Fibroblast of lung (primary cell): ENCODE measurements around the gene BBOF1.

Experiments
- CTCF ChIP-seq, 2 donors: IDR thresholded peaks in 1 of 2; conservative IDR thresholded peaks in 1 of 2; 1 replicate in 1 of 2; 2 replicates in 1 of 2; pipeline ENCODE4 v1.5.1; 2011 to 2012; ENCODE audit warnings: low read length in 2 of 2, control low read depth in 1 of 2, inconsistent platforms in 1 of 2, low read depth in 1 of 2, mild to moderate bottlenecking in 1 of 2
- EZH2 ChIP-seq: IDR thresholded peaks from 2 replicates; pipeline ENCODE4 v1.5.1; 2012; ENCODE audit warnings: low read length, control low read depth, mild to moderate bottlenecking; ENCODE audit errors: missing control alignments

- TF ChIP-seq CTCF (conservative IDR thresholded peaks at IDR 0.05 in 1 of 2, IDR thresholded peaks at IDR 0.05 in 1 of 2; ENCODE audit: low read depth in 1 of 2, low read length in 2 of 2): no peak
- TF ChIP-seq EZH2: no peak
These were observed 23.1 kb downstream of the BBOF1 start for GRCh38 chr14:74042296-74042695.
